GM12878 (cell line): ENCODE measurements around the gene TEX54. TPM values are rescaled to one million over a fixed set of nuclear protein-coding genes. Genes with fewer than 3 reads are reported as not detected.

Experiments used
- ATAC-seq: fragments of 200-7000 bp; cut with Tn5 transposase; 3 replicates; pipeline ENCODE4 v1.9.1; 2020; ENCODE audit warnings: mild to moderate bottlenecking, moderate library complexity
- BruUV-seq: library from RNA; stranded (reverse); fragments of 400-500 nt; replicated peaks from 2 replicates; lab custom pipeline; 2021; lab: Mats Ljungman, UMichigan
- CTCF ChIA-PET: fragments of 300-600 bp; sonication (Branson Sonifier 250); formaldehyde crosslinking; extraction: SDS; loops from one replicate; lab custom pipeline; 2021; ENCODE audit warnings: inconsistent platforms; lab: Yijun Ruan, JAX
- POLR2A ChIA-PET: fragments of 350-600 bp; formaldehyde crosslinking; extraction: SDS; loops from one replicate; lab custom pipeline; 2021; ENCODE audit warnings: inconsistent platforms; lab: Charles Lee
- RAD21 ChIA-PET: fragments of 300-600 bp; sonication (Branson Sonifier 250); formaldehyde crosslinking; loops from one replicate; lab custom pipeline; 2023; ENCODE audit warnings: antibody characterized with exemption; ENCODE audit not compliant: unreplicated experiment; lab: Charles Lee
- SMC1A ChIA-PET: fragments of 300-600 bp; sonication (Branson Sonifier 250); formaldehyde crosslinking; loops from one replicate; lab custom pipeline; 2023; ENCODE audit not compliant: unreplicated experiment, uncharacterized antibody; lab: Charles Lee
- DNase-seq: peaks from one replicate; pipeline ENCODE4 v3.0.0-alpha.2; 2011; ENCODE audit warnings: low read depth, low spot score
- FAIRE-seq: peaks from 3 replicates; lab custom pipeline; 2011; peaks lifted over from hg19 to GRCh38; lab: Jason Lieb, UNC
- H2AFZ ChIP-seq: 2 replicates; pipeline ENCODE4 v1.6.0; 2011; ENCODE audit warnings: low read depth, low read length, control low read depth; ENCODE audit not compliant: control insufficient read depth
- H3K27ac ChIP-seq: 2 replicates; pipeline ENCODE4 v1.5.1; 2011; ENCODE audit warnings: control low read depth; ENCODE audit not compliant: control insufficient read depth, insufficient read depth
- H3K27me3 ChIP-seq, 2 experiments: replicated peaks in 1 of 2; 2 replicates each; pipeline versions ENCODE4 v1.6.0 to v1.6.1; 2011; ENCODE audit warnings: low read length in 1 of 2; ENCODE audit not compliant: control insufficient read depth in 2 of 2, insufficient read depth in 2 of 2
- H3K36me3 ChIP-seq, 2 experiments: 2 replicates each; pipeline ENCODE4 v1.5.1; 2011; ENCODE audit warnings: low read length in 1 of 2; ENCODE audit not compliant: control insufficient read depth in 2 of 2, insufficient read depth in 2 of 2
- H3K4me1 ChIP-seq: 2 replicates; pipeline ENCODE4 v1.6.1; 2011; ENCODE audit warnings: mild to moderate bottlenecking, low read length, moderate library complexity, mixed read lengths; ENCODE audit not compliant: control insufficient read depth, insufficient read depth
- H3K4me2 ChIP-seq: 2 replicates; pipeline ENCODE4 v1.6.0; 2011; ENCODE audit warnings: control low read depth; ENCODE audit not compliant: control insufficient read depth, insufficient read depth
- H3K4me3 ChIP-seq: fragments of 200-600 bp; sonication (generic); 2 replicates; pipeline ENCODE4 v1.5.1; 2016
- H3K79me2 ChIP-seq: 2 replicates; pipeline ENCODE4 v1.6.0; 2011; ENCODE audit warnings: low read length; ENCODE audit not compliant: control insufficient read depth, insufficient read depth
- H3K9ac ChIP-seq: 2 replicates; pipeline ENCODE4 v1.8.0; 2011; ENCODE audit warnings: low read length, control low read depth, mixed read lengths; ENCODE audit not compliant: control insufficient read depth, insufficient read depth
- H3K9me3 ChIP-seq: replicated peaks from 3 replicates; pipeline ENCODE4 v1.5.1; 2011; ENCODE audit warnings: mild to moderate bottlenecking, low read length; ENCODE audit not compliant: control insufficient read depth, insufficient read depth
- H4K20me1 ChIP-seq: 2 replicates; pipeline ENCODE4 v1.6.0; 2011; ENCODE audit not compliant: control insufficient read depth, insufficient read depth
- BHLHE40 ChIP-seq, 2 experiments: fragments of 450-650 bp in 1 of 2; IDR thresholded peaks; 2 replicates each; pipeline ENCODE4 v1.6.1; 2011 to 2017; ENCODE audit warnings: low read depth in 2 of 2, borderline replicate concordance in 1 of 2, improper control_type of control experiment in 1 of 2, low read length in 1 of 2, mild to moderate bottlenecking in 1 of 2
- CBX3 ChIP-seq: fragments of 200-600 bp; sonication (generic); IDR thresholded peaks from 2 replicates; pipeline ENCODE4 v1.6.1; 2016; ENCODE audit warnings: low read depth, borderline replicate concordance
- CREM ChIP-seq: IDR thresholded peaks from 2 replicates; pipeline ENCODE4 v1.6.1; 2014; ENCODE audit warnings: antibody characterized with exemption, low read depth
- IKZF1 ChIP-seq: fragments of 450-650 bp; conservative IDR thresholded peaks from 2 replicates; pipeline ENCODE4 v1.6.1; 2017; ENCODE audit warnings: antibody characterized with exemption, mild to moderate bottlenecking
- MYC ChIP-seq: IDR thresholded peaks from 2 replicates; pipeline ENCODE4 v1.6.1; 2011; ENCODE audit warnings: mild to moderate bottlenecking, low read length, moderate library complexity, inconsistent platforms; ENCODE audit not compliant: insufficient read depth, insufficient replicate concordance, insufficient read length, severe bottlenecking
- RB1 ChIP-seq: fragments of 450-650 bp; formaldehyde crosslinking; IDR thresholded peaks from 2 replicates; pipeline ENCODE4 v1.6.1; 2017; ENCODE audit warnings: mild to moderate bottlenecking, borderline replicate concordance
- SMAD1 ChIP-seq: fragments of 450-650 bp; IDR thresholded peaks from 2 replicates; pipeline ENCODE4 v1.6.1; 2018; ENCODE audit warnings: mild to moderate bottlenecking, low read depth; ENCODE audit not compliant: partially characterized antibody
- TBL1XR1 ChIP-seq: IDR thresholded peaks from 2 replicates; pipeline ENCODE4 v1.6.1; 2012; ENCODE audit warnings: low read depth, low read length, improper control_type of control experiment
- YBX1 ChIP-seq: fragments of 450-650 bp; IDR thresholded peaks from 2 replicates; pipeline ENCODE4 v1.6.1; 2016; ENCODE audit warnings: antibody characterized with exemption
- YY1 ChIP-seq: IDR thresholded peaks from 2 replicates; pipeline ENCODE4 v1.6.1; 2011; ENCODE audit warnings: low read depth, mild to moderate bottlenecking, low read length
- ZBED1 ChIP-seq: IDR thresholded peaks from 2 replicates; pipeline ENCODE4 v1.6.1; 2016; ENCODE audit warnings: borderline replicate concordance
- WGBS: methylation state at CpG from one replicate; pipeline ENCODE4 v1.1.6; 2016; ENCODE audit warnings: low lambda C conversion rate; ENCODE audit not compliant: insufficient replicate concordance, insufficient coverage; ENCODE audit errors: missing lambda C conversion rate; 5-methylcytosine and 5-hydroxymethylcytosine counted together
- in situ Hi-C: fragments of 300-500 bp; cut with MboI; formaldehyde crosslinking; loops from 9 replicates; pipeline ENCODE4 v1.14.3; 2018; ENCODE audit warnings: mixed read lengths
- intact Hi-C: fragments of 100-400 bp; cut with micrococcal nuclease; formaldehyde crosslinking; loops from one replicate; pipeline ENCODE4 v1.14.2; 2022; ENCODE audit not compliant: unreplicated experiment
- polyA plus RNA-seq, 11 experiments: library from polyadenylated mRNA; depleted of rRNA in 4 of 11; unstranded in 6 of 11; stranded (reverse) in 5 of 11; fragments of >200 nt; fragmentation: Nextera tagmentation in 4 of 11; fragmentation: Illumina TruSeq in 1 of 11; extraction: Ambion mirVana in 4 of 11; extraction: Trizol in 1 of 11; gene quantifications; 1 replicate in 1 of 11; 2 replicates in 10 of 11; pipeline versions ENCODE4 v1.2.1 to v1.2.3, GENCODE V29; 2011 to 2016; ENCODE audit warnings: inconsistent platforms in 2 of 11, missing spikeins in 2 of 11, low read depth in 1 of 11
- total RNA-seq, 4 experiments: library from RNA; depleted of rRNA in 3 of 4; stranded (reverse); fragments of >200 nt in 3 of 4; fragmentation: Illumina TruSeq in 1 of 4; extraction: Trizol in 1 of 4; gene quantifications; 2 replicates each; pipeline versions ENCODE4 v1.2.1 to v1.2.3, GENCODE V29; 2013 to 2021
- TF ChIP-seq, protein P1 (sequence below): fragments of 450-650 bp; IDR thresholded peaks from 2 replicates; pipeline ENCODE4 v1.6.1; 2014; ENCODE audit warnings: mild to moderate bottlenecking
- TF ChIP-seq, protein P2 (sequence below): fragments of 450-650 bp; IDR thresholded peaks from 2 replicates; pipeline ENCODE4 v1.6.1; 2016; ENCODE audit warnings: mild to moderate bottlenecking
- TF ChIP-seq, protein P3 (sequence below): fragments of 450-650 bp; IDR thresholded peaks from 2 replicates; pipeline ENCODE4 v1.6.1; 2017; ENCODE audit warnings: low read depth, mild to moderate bottlenecking, moderate library complexity

TEX54 gene
- total and polyA plus RNA-seq, 10 of the 15 experiments (the other 5 are each of a cell fraction or from before 2014, with no cell fraction given), result 0.38 to 0.68 (median 0.51) TPM; not detected in 7

DNA sequence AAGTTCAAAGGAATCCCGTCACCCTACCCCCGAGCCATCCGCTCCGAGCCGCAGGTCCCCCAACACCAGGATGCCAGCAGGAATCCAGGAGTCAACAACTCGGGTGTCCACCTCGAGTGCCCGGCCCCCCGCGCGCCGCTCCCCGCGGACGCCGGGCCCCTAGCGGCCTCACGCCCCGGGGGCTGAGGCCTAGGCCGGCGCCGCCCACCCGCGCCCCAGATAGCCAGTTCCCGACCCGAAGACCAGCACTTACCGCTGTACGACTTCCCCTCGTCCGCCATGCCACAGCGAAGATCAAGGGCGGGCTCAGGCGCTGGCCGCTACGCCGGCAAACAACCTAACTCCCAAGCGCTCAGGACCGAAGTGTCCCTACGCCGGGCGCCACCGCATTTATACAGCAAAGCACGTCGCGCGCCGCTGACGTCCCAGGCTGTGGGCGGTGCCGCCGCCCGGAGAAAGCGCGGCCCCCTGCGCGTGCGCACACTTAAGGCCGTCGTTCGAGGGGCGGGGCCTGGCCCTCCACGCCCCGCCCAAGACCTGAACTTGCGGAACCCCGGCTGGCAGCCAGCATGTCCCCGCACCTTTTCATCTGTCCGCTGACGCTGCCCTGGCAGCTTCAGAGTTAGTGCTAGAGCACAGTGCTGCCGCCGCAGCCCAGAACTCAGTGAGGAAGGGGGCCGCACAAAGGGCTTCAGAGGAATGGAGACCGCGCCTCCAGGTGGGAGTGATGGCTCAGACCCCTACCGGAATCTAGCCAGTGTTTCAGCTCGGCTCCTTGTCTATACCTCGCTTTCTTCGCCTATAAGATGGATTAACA is 27.4 kb downstream of the TEX54 start, which contains the start of gene NXF1:
Gene NXF1 (minus strand): TSS at position 365 of the 817 bp plus-strand sequence. CDS start 84 bp downstream, at position 281.
- intact Hi-C loops (loop anchor here (1.0 to 2.0 kb wide), 2 partner anchors 18 to 78 kb away; partner anchors contain the start of genes HNRNPUL2 and TMEM179B), in situ Hi-C loops (no loop called here)
- Histone ChIP-seq H3K27ac (peak within 1 kb of the TSS; percentile 86), H3K4me1 (peaks cover 16% of the 10 kb centered on the region), H3K4me2 (peak within 1 kb of the TSS; percentile 91), H3K4me3 (peak within 1 kb of the TSS; percentile 85), H2AFZ (peak within 1 kb of the TSS; percentile 94), H3K79me2 (peaks cover 25% of the 10 kb centered on the region), H3K9ac (peak within 1 kb of the TSS; percentile 95), H4K20me1 (no peaks in the 10 kb centered on the region), H3K36me3 (peaks cover 8 to 22% of the 10 kb centered on the region in 2 experiments), H3K27me3 (no peaks in the 10 kb centered on the region), H3K9me3 (no peaks in the 10 kb centered on the region)
- ATAC-seq, result peak; percentile 89
- peak; percentile 74 for FAIRE-seq
- no TSS peak for BruUV-seq
- 1% methylated on average over 77 of the region's 77 CpGs for WGBS
- ChIA-PET CTCF (interaction anchor here (0.9 to 1.9 kb wide), 7 partner anchors 11 to 124 kb away, joined by 3 to 15 read pairs (median 3); no protein-coding TSS in a partner anchor), POLR2A (interaction anchor here (0.6 to 2.2 kb wide), 22 partner anchors 9 to 140 kb away, joined by 3 to 17 read pairs (median 5); partner anchors contain the start of genes C11orf98, CSKMT, HNRNPUL2 and STX5), SMC1A (interaction anchor here (0.8 to 2.1 kb wide), 9 partner anchors 11 to 77 kb away, joined by 3 to 10 read pairs (median 4); partner anchors contain the start of gene STX5), RAD21 (interaction anchor here (0.9 to 2.0 kb wide), 8 partner anchors 18 to 76 kb away, joined by 3 to 9 read pairs (median 4); partner anchors contain the start of genes POLR2G, STX5, TEX54 and TMEM179B)
- peak; percentile 80 for DNase-seq
- TF ChIP-seq CBX3, result no peak
- peak; percentile 57; the same call in 1 of the 2 replicates for TF ChIP-seq ZBED1
- peak; percentile 98 for TF ChIP-seq CREM
- peak; percentile 92 for TF ChIP-seq YY1
- TF ChIP-seq TBL1XR1, result peak; percentile 79; the same call in 1 of the 2 replicates
- TF ChIP-seq, protein P1, sequence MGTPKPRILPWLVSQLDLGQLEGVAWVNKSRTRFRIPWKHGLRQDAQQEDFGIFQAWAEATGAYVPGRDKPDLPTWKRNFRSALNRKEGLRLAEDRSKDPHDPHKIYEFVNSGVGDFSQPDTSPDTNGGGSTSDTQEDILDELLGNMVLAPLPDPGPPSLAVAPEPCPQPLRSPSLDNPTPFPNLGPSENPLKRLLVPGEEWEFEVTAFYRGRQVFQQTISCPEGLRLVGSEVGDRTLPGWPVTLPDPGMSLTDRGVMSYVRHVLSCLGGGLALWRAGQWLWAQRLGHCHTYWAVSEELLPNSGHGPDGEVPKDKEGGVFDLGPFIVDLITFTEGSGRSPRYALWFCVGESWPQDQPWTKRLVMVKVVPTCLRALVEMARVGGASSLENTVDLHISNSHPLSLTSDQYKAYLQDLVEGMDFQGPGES, result peak; percentile 45; the same call in 1 of the 2 replicates
- TF ChIP-seq YBX1, result no peak
- peak; percentile 92; the same call in 1 of the 2 replicates for TF ChIP-seq RB1
- TF ChIP-seq BHLHE40 (IDR thresholded peaks at IDR 0.05; ENCODE audit: borderline replicate concordance in 1 of 2, low read depth in 2 of 2, low read length in 1 of 2), result peak; percentile 45 to 74; a peak in 2 of 4 replicates
- peak; percentile 79 for TF ChIP-seq IKZF1
- no peak for TF ChIP-seq MYC
- TF ChIP-seq SMAD1, result peak; percentile 74
- TF ChIP-seq, protein P2, sequence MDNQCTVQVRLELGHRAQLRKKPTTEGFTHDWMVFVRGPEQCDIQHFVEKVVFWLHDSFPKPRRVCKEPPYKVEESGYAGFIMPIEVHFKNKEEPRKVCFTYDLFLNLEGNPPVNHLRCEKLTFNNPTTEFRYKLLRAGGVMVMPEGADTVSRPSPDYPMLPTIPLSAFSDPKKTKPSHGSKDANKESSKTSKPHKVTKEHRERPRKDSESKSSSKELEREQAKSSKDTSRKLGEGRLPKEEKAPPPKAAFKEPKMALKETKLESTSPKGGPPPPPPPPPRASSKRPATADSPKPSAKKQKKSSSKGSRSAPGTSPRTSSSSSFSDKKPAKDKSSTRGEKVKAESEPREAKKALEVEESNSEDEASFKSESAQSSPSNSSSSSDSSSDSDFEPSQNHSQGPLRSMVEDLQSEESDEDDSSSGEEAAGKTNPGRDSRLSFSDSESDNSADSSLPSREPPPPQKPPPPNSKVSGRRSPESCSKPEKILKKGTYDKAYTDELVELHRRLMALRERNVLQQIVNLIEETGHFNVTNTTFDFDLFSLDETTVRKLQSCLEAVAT, result 0 out of 2 replicates have a peak, but pooled peaks have one; percentile 15
- TF ChIP-seq, protein P3, sequence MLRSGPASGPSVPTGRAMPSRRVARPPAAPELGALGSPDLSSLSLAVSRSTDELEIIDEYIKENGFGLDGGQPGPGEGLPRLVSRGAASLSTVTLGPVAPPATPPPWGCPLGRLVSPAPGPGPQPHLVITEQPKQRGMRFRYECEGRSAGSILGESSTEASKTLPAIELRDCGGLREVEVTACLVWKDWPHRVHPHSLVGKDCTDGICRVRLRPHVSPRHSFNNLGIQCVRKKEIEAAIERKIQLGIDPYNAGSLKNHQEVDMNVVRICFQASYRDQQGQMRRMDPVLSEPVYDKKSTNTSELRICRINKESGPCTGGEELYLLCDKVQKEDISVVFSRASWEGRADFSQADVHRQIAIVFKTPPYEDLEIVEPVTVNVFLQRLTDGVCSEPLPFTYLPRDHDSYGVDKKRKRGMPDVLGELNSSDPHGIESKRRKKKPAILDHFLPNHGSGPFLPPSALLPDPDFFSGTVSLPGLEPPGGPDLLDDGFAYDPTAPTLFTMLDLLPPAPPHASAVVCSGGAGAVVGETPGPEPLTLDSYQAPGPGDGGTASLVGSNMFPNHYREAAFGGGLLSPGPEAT, result 0 out of 2 replicates have a peak, but pooled peaks have one; percentile 46
